ENCODE results near the gene CBX1. TPM values are rescaled to one million over a fixed set of nuclear protein-coding genes. Genes with fewer than 3 reads are reported as not detected.

Gene CBX1
- total and polyA plus RNA-seq, 2 of the 8 experiments (the other 6 are each of a cell fraction or from before 2014, with no cell fraction given), result 38.7 to 173 TPM

- TF ChIP-seq, protein P1, sequence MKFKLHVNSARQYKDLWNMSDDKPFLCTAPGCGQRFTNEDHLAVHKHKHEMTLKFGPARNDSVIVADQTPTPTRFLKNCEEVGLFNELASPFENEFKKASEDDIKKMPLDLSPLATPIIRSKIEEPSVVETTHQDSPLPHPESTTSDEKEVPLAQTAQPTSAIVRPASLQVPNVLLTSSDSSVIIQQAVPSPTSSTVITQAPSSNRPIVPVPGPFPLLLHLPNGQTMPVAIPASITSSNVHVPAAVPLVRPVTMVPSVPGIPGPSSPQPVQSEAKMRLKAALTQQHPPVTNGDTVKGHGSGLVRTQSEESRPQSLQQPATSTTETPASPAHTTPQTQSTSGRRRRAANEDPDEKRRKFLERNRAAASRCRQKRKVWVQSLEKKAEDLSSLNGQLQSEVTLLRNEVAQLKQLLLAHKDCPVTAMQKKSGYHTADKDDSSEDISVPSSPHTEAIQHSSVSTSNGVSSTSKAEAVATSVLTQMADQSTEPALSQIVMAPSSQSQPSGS (IDR thresholded peaks at IDR 0.05; ENCODE audit: low read length), result no peak
- TF ChIP-seq SAP30 (IDR thresholded peaks at IDR 0.05; ENCODE audit: insufficient read depth, insufficient replicate concordance, low read length) (no peak), EP300 (IDR thresholded peaks at IDR 0.05; ENCODE audit: borderline replicate concordance in 1 of 2, low read depth in 2 of 2, low read length in 2 of 2) (no peak)
Measured at GRCh38 chr17:48137656-48138055, 36.4 kb upstream of the CBX1 start (continued).
